IMR-90 (cell line): ENCODE measurements around the gene FCHO1. TPM values are rescaled to one million over a fixed set of nuclear protein-coding genes. Genes with fewer than 3 reads are reported as not detected.

Experiments
- ATAC-seq: fragments of 200-7000 bp; cut with Tn5 transposase; 2 replicates; pipeline ENCODE4 v1.9.1; 2020; ENCODE audit warnings: low read depth, mild to moderate bottlenecking, moderate library complexity
- BruUV-seq: library from RNA; stranded (reverse); fragments of 400-500 nt; replicated peaks from 2 replicates; lab custom pipeline; 2021; lab: Mats Ljungman, UMichigan
- CTCF ChIA-PET: fragments of 300-600 bp; formaldehyde crosslinking; extraction: SDS; loops from one replicate; lab custom pipeline; 2021; ENCODE audit warnings: antibody characterized with exemption; lab: Yijun Ruan, JAX
- POLR2A ChIA-PET: fragments of 300-600 bp; sonication (Branson Sonifier 250); formaldehyde crosslinking; loops from one replicate; lab custom pipeline; 2022; ENCODE audit warnings: antibody characterized with exemption; ENCODE audit not compliant: unreplicated experiment; lab: Charles Lee
- DNase-seq: peaks from one replicate; pipeline ENCODE4 v3.0.0; 2013
- H2AFZ ChIP-seq: replicated peaks from 2 replicates; pipeline ENCODE3; 2013; ENCODE audit warnings: low read length, mild to moderate bottlenecking; ENCODE audit not compliant: poor library complexity
- H2AK5ac ChIP-seq: 2 replicates; pipeline ENCODE4 v1.6.1; 2013; ENCODE audit warnings: low read depth, low read length, inconsistent platforms
- H2AK9ac ChIP-seq: replicated peaks from 2 replicates; pipeline ENCODE3; 2013; ENCODE audit warnings: mild to moderate bottlenecking, low read depth, low read length, moderate library complexity; ENCODE audit not compliant: poor library complexity
- H2BK120ac ChIP-seq: 2 replicates; pipeline ENCODE4 v1.6.1; 2013; ENCODE audit warnings: low read depth, low read length, inconsistent platforms
- H2BK15ac ChIP-seq: 3 replicates; pipeline ENCODE4 v1.6.1; 2013; ENCODE audit warnings: low read depth, low read length, inconsistent platforms
- H2BK20ac ChIP-seq: 2 replicates; pipeline ENCODE4 v1.6.1; 2013; ENCODE audit warnings: low read depth, mild to moderate bottlenecking, inconsistent platforms, low read length, moderate library complexity
- H2BK5ac ChIP-seq: 2 replicates; pipeline ENCODE4 v1.6.1; 2013; ENCODE audit warnings: mild to moderate bottlenecking, low read depth, low read length, inconsistent platforms; ENCODE audit not compliant: poor library complexity, severe bottlenecking
- H3K14ac ChIP-seq: replicated peaks from 2 replicates; pipeline ENCODE4 v1.6.1; 2013; ENCODE audit warnings: low read depth, low read length, inconsistent platforms
- H3K18ac ChIP-seq: 2 replicates; pipeline ENCODE4 v1.6.1; 2013; ENCODE audit warnings: low read depth, low read length, control low read depth
- H3K23ac ChIP-seq: 2 replicates; pipeline ENCODE4 v1.6.1; 2013; ENCODE audit warnings: low read depth, low read length, inconsistent platforms
- H3K27ac ChIP-seq: 2 replicates; pipeline ENCODE4 v1.5.1; 2013; ENCODE audit warnings: mild to moderate bottlenecking, control low read depth, low read length; ENCODE audit not compliant: insufficient read depth
- H3K27me3 ChIP-seq: 2 replicates; pipeline ENCODE4 v1.6.1; 2013; ENCODE audit warnings: low read length; ENCODE audit not compliant: control insufficient read depth, insufficient read depth
- H3K36me3 ChIP-seq: 2 replicates; pipeline ENCODE4 v1.6.1; 2013; ENCODE audit warnings: low read length, mixed read lengths; ENCODE audit not compliant: control insufficient read depth, insufficient read depth
- H3K4ac ChIP-seq: 2 replicates; pipeline ENCODE4 v1.6.1; 2013; ENCODE audit warnings: low read depth, low read length, inconsistent platforms
- H3K4me1 ChIP-seq: 2 replicates; pipeline ENCODE4 v1.6.1; 2013; ENCODE audit warnings: low read length, mixed read lengths; ENCODE audit not compliant: control insufficient read depth, insufficient read depth
- H3K4me2 ChIP-seq: 2 replicates; pipeline ENCODE4 v1.6.1; 2013; ENCODE audit warnings: low read depth, mild to moderate bottlenecking, control low read depth, low read length, moderate library complexity
- H3K4me3 ChIP-seq: 2 replicates; pipeline ENCODE4 v1.5.1; 2013; ENCODE audit warnings: low read depth, mild to moderate bottlenecking, control low read depth, low read length, moderate library complexity; ENCODE audit not compliant: insufficient read depth
- H3K56ac ChIP-seq: 2 replicates; pipeline ENCODE4 v1.6.1; 2013; ENCODE audit warnings: low read length, inconsistent platforms; ENCODE audit not compliant: insufficient read depth; ENCODE audit errors: extremely low read depth
- H3K79me1 ChIP-seq, 2 experiments: 2 replicates each; pipeline ENCODE4 v1.6.1; 2013; ENCODE audit warnings: low read length in 2 of 2, inconsistent platforms in 1 of 2, low read depth in 1 of 2
- H3K9ac ChIP-seq: 2 replicates; pipeline ENCODE4 v1.6.1; 2013; ENCODE audit warnings: low read depth, low read length, control low read depth
- H3K9me1 ChIP-seq: 2 replicates; pipeline ENCODE4 v1.6.1; 2013; ENCODE audit warnings: low read length, inconsistent platforms; ENCODE audit not compliant: insufficient read depth
- H3K9me3 ChIP-seq: 2 replicates; pipeline ENCODE4 v1.6.1; 2013; ENCODE audit warnings: low read length; ENCODE audit not compliant: control insufficient read depth, insufficient read depth
- H4K20me1 ChIP-seq: 2 replicates; pipeline ENCODE4 v1.6.1; 2013; ENCODE audit warnings: low read length, inconsistent platforms; ENCODE audit not compliant: insufficient read depth
- H4K5ac ChIP-seq: 2 replicates; pipeline ENCODE4 v1.6.1; 2013; ENCODE audit warnings: mild to moderate bottlenecking, low read depth, low read length, control low read depth
- H4K8ac ChIP-seq, 2 experiments: 2 replicates each; pipeline ENCODE4 v1.6.1; 2013; ENCODE audit warnings: low read depth in 2 of 2, low read length in 2 of 2, control low read depth in 1 of 2, inconsistent platforms in 1 of 2
- H4K91ac ChIP-seq: 2 replicates; pipeline ENCODE4 v1.6.1; 2013; ENCODE audit warnings: low read depth, low read length, inconsistent platforms; ENCODE audit not compliant: insufficient read depth
- MAFK ChIP-seq: IDR thresholded peaks from 2 replicates; pipeline ENCODE4 v1.6.1; 2012; ENCODE audit warnings: low read depth, low read length, improper control_type of control experiment
- POLR2A ChIP-seq: IDR thresholded peaks from 2 replicates; pipeline ENCODE4 v1.6.1; 2012; ENCODE audit warnings: mild to moderate bottlenecking, low read depth, low read length
- WGBS, 2 experiments: methylation state at CpG; one replicate each; pipeline versions ENCODE4 v1.1.5 to v1.1.7; 2013; ENCODE audit warnings: missing lambda C conversion rate in 2 of 2; ENCODE audit not compliant: insufficient read length in 1 of 2; ENCODE audit errors: extremely low coverage in 2 of 2; 5-methylcytosine and 5-hydroxymethylcytosine counted together
- dilution Hi-C: fragments of 300-500 bp; cut with HindIII; formaldehyde crosslinking; loops from one replicate; pipeline ENCODE4 v1.14.3; 2018; ENCODE audit warnings: low sequenced_read_pairs; ENCODE audit not compliant: unreplicated experiment
- in situ Hi-C: fragments of 300-500 bp; cut with MboI; formaldehyde crosslinking; loops from 3 replicates; pipeline ENCODE4 v1.14.3; 2019; ENCODE audit warnings: low sequenced_read_pairs, inconsistent platforms, mixed read lengths
- intact Hi-C: fragments of 100-400 bp; cut with micrococcal nuclease; formaldehyde crosslinking; loops from 2 replicates; pipeline ENCODE4 v1.10.0; 2022
- polyA plus RNA-seq, 3 experiments: library from polyadenylated mRNA; depleted of rRNA; stranded (reverse); fragments of >200 nt; gene quantifications; 2 replicates each; pipeline ENCODE4 v1.2.3, GENCODE V29; 2012; ENCODE audit warnings: low replicate concordance in 1 of 3
- total RNA-seq: library from RNA; depleted of rRNA; stranded (reverse); fragments of >200 nt; gene quantifications from 2 replicates; pipeline ENCODE4 v1.2.3, GENCODE V29; 2012

FCHO1 gene
- total and polyA plus RNA-seq, 2 of the 4 experiments (the other 2 are of a cell fraction), result 0.18 to 1.0 TPM

GRCh38 chr19:17824339-17824738 lies 73.1 kb downstream of the FCHO1 start:
- Histone ChIP-seq H3K4ac (no peak overlapping the region), H4K91ac (no peak overlapping the region), H3K4me1 (no peaks in the 10 kb centered on the region), H3K9ac (no peak overlapping the region), H3K4me3 (no peak overlapping the region), H2AK5ac (no peak overlapping the region), H3K9me3 (no peaks in the 10 kb centered on the region), H4K8ac (no peak overlapping the region), H3K36me3 (no peaks in the 10 kb centered on the region), H2BK15ac (no peak overlapping the region), H3K14ac (no peak overlapping the region), H3K79me1 (no peaks in the 10 kb centered on the region), H2BK5ac (no peak overlapping the region), H3K9me1 (no peaks in the 10 kb centered on the region), H3K27ac (no peak overlapping the region), H2BK120ac (no peak overlapping the region), H2AFZ (no peak overlapping the region), H3K27me3 (peaks cover 13% of the 10 kb centered on the region), H4K5ac (no peak overlapping the region), H2BK20ac (no peak overlapping the region), H4K20me1 (no peaks in the 10 kb centered on the region), H3K23ac (no peak overlapping the region), H3K56ac (no peak overlapping the region), H2AK9ac (no peak overlapping the region), H3K18ac (no peak overlapping the region), H3K4me2 (no peak overlapping the region)
- intact Hi-C loops, result no loop called here
- DNase-seq (no peak), ATAC-seq (no peak)
- dilution Hi-C loops, result no loop called here
- TF ChIP-seq MAFK (no peak), POLR2A (no peak)
- WGBS, 2 experiments, result no CpG with 5 or more reads among the region's 8 CpGs
- in situ Hi-C loops, result no loop called here
- ChIA-PET POLR2A (no interaction called here), CTCF (no interaction called here)
- BruUV-seq, result no TSS peak
